NCI-H748 treated with DMSO at 0.1 percent for 48 hours (cell line): ENCODE measurements around the gene IQCE.
"Not testable (repeated sequence)": the region's sequence is repeated elsewhere in the genome, so short reads cannot be mapped to it uniquely, and the experiment has no call there.

Experiments used
- DNase-seq: peaks from one replicate; lab custom pipeline; 2025; lab: John Stamatoyannopoulos, UW

IQCE gene

DNA sequence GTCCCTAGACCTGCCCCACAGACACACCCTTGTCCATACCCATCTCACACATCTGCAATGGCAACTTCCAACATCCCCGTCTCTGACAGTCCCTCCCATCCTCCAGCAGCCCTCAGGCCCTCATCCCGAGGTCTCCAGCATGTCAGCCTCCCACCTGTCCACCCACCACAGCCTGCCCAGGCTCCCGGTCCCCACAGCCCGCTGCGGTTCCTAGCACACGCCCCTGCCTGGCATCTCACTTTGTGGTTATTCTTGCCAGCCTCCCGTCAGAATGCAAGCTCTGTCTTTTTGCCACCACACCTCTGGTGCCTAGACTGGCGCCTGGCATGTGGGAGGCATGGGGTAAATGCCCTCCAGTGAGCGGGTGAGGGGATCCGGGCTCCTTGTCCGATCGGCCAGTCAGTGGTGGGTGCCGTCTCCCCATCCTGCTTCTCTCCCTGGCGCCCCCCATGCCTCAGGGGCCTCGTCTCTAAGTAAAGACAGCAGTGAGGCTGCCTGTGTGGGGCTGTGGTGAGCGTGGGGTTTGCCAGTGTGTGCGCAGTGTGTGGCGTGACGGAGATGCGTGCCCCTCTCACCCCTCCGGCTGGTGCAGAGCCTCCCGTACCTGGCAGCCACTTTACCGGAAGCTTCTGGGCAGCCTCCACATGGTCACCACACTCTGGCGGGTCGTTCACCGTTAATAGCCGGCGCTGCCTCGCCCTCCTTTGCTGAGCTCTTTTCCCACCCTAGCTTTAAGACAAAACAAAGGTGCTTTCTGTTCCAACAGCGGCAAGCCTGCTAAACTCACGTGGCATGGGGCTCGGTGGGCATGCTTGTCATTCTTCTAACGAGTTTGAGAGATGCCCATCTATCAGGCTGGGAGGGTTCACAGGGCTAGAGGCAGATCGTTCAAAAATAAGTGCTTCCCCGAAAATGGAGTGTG, 44.5 kb downstream of the IQCE start:
- DNase-seq = no peak

DNA sequence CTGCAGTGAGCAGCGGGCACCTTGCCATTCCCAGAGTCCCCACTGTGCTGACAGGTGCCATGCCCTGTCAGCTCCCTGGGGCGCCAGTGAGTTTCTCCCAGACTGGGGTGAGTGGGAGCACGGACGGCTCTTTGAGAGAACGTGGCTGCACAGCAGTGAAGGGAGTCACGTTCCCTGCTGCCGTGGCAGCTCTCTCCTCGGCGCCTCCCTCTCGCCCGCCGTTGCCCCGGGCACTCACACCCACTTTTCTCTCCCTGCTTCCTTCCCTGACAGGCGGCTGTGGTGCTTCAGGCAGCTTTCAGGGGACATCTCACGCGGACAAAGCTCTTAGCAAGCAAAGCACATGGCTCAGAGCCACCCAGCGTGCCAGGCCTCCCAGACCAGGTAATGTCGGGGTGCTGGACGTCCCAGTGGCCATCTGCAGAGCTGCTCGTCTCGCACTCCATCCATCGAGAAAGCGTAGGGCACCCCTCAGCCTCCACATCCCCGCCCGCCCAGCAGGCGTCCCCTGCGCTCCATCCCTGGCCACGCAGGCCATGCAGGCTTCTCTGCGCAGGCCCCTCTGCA, 45.9 kb downstream of the IQCE start:
- no peak for DNase-seq

DNA sequence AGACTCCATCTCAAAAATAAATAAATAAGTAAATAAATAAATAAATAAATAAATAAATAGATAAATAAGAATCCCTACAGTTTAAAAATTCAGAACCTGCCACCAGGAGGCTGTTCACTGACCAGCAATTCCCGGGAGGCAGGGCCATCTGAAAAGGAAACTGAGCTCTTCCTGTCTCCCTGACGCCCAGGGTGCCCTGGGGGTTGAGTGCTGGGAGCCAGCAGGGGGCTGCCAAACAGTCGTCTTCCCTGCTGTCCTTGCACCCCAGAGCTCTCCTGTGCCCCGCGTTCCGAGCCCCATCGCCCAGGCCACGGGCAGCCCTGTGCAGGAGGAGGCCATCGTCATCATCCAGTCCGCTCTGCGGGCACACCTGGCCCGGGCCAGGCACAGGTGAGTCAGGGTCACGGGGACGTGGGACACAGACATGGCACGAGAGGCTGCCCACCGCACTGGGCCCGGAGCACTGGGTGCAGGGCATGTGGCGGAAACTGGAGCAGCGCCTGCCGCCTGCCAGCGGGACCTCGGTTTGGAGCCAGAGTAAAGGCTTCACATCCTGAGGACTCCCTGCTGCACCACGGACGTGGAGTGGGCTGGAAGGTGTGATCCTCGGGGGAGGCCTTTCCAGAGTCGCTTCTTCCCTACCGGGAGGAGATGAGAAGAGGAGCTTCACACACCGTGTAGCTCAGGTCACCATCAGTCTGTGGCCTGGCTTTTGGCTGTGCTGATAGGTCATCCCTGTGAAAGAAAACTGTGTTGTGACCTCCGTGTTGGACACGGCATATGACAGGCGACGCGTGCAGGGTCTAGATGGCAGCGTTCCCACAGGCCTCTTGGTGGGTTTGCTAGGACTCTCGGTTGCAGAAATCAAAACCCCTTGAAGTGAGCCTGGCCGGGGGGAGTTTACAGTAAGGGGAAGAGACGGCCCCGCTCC, 47.1 kb downstream of the IQCE start:
- no peak for DNase-seq

DNA sequence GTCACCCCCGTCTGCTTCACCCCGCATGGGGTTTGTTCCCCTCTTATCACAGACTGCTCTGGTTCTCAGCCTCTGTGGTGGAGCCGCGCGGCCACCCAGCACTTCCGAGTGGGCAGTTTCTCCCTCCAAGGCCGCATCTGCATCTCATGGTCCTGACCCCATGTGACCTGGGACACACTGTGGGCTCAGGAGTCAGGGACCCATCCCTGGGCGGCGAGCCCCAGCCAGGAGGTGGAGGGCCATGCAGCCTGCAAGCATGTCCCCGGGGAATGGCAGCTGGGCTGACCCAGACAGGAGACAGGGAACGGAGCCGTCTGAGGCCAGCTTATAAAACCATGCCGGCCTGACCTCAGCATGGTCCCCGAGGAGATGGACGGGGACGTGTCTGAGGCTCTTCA, 47.8 kb downstream of the IQCE start:
- no peak for DNase-seq

DNA sequence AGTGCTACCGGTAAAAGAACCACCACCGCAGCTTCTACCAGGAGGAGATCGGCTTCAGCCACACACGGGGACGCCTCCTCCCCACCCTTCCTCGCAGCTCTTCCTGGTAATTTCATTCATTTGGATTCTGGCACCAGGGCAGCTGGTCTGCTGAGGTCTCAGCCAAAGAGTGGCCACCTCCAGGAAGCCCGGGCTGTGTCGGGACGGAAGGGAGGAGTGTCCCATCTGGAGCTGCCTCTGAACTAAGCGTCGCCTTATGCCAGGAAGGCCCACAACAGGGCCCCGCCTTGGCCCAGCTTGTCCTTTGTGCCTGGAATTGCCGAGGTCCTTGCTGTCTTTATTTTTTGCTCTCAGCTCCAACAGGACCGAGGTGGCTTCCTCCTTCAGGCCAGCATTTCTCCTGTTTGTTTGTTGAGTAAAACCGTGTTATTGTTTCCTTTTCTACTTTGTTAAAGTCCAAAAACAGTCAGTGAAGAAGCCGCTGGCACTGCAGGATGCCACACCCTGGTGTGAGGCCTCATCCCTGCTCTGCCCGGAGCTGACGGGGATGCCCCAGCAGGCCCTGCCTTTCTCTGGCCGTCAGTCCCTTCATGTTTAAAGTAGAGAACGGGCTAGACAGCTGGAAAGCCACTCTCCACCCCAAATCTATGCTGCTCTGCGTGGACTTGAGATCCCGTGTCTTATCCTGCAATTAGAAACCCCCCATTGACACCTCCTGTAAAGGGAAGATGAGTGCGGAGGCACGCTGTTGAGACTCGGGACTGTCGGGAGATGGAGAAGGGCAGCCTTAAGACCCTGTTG, 48.5 kb downstream of the IQCE start:
- no peak for DNase-seq

DNA sequence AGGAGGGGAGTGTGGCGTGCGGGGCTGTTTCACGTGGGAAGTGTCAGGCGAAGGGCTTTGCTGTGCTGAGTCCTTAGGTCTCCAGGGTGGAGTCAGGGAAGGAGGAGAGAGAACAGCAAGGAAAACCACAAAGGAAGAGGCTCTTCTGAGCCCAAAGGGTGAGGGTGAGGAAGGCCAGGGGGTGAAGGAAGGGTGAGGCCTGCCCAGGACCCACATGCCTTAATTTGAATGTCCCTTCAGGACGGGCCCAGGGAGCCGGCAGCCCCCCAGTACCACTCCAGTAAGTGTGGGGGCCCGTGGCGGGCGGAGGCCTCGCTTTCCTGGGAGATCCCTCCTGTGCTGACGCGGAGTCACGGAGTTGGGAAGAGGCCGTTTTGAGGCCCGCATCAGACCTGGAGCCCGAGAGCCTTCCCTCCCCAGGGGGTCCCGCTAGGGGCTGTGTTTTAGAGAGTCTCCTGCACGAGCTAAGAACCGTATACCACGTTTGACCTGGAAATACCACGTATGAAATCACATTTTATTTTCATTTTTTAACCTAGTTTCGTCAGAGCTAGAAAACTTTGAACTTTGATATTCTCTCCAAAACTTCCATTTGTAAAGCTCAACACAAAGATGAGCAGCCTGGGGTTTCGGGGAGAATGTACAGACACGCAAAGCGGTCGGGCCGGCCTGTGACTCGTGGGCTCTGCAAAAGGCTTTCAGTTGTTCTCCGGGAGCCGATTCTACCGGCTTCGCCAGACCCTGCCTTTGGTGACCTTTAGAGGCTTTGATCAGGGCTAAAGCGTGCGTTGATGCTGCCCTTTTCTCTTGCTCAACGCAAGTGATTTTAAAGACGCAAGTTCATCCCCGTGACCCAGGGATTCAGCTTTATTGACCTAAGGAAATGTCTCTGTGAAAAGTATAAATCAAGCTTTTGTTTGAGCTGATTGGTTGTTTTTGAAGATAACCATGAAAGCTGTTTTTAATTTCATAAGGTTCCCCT, 49.4 kb downstream of the IQCE start:
- DNase-seq = no peak

DNA sequence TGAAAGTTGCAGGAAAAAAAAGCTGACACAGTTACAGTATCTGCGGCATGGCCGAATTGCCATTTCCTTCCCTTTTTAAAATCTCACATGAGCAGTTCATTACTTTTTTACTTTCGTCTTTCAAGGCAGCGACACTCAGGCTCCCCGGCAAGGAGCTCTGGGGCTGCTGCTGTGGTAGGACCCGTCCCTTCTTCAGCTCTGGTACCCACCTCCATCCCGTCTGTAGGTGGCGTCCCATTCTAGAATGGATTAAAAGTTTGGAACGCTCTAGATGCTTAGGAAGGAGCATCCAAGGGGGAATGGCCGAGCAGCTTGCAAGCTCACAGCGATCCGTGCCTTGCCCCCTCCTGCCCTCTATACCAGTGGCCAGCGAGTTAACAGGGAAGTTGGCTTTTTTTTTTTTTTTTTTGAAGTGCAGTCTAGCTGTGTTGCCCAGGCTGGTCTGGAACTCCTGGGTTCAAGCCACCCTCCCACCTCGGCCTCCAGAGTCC, 50.2 kb downstream of the IQCE start:
- no peak for DNase-seq

DNA sequence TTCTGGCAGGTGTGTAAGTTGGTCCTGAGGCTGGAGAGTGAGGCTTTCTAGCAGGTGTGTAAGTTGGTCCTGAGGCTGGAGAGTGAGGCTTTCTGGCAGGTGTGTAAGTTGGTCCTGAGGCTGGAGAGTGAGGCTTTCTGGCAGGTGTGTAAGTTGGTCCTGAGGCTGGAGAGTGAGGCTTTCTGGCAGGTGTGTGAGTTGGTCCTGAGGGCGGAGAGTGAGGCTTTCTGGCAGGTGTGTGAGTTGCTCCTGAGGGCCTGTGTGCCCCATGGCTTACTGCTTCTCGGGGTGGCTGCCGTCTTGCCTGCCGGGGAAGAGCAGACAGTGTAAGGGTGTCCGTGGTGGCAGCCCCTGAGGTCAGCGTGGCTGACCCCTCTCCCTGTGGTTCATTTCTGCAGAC, 50.9 kb downstream of the IQCE start:
- not testable (repeated sequence) for DNase-seq

DNA sequence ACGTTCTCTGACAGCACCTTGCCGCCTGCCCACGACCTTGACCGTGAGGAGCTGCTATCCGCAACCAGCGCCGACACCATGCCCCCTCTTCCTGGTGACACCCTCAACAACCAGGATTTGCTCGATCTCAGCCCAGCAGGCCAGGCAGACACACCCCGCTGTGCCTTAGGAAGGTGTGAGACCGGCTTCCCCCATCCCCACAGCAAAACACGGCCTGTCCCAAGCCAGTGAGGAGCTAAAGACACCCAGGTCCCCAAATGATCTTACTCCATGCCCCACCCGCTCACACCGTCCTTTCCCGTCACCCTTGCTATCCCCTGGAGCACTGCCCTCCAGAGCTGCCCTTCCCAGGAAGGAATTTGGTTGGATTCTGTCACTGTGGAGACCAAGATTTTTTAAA, 51.7 kb downstream of the IQCE start:
- DNase-seq = no peak

DNA sequence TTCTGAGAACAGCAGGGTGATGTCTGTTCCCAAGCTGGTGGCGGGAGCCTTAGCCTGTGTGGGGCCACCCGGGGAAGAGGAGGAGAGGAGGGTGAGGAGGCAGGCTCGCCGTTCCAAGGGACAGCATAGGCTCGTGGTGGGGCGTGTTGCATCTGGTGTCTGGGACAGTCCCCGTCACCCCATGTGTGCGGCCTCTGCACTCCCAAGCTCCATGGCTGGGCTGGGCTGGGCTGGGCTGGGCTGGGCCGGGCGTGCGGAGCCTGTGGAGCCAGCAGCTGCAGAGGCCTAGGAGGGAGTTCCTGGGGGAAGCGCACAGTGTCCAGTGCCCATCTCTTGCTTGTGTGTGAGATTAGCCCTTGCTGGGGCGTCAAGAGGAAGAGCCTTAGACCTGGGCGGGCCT, 52.1 kb downstream of the IQCE start:
- no peak for DNase-seq

DNA sequence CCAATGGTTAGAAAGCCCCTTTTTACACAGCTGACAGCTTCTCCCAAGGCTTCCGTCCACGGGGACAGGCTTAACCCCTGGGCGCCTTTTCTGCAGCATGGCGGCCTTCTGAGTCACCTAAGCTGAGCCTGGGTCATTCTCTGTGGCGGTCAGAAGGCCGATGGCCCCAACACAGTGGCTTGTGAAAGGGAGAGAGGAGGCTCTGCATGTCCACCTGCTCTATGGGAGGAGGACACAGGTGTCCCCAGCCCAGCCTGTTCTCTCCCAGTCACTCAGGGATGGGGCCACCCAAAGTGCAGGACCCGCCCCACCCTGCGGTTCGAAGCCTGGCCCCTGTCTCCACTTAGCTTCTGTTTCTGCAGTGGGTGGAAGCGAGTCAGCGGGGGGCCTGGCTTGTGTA, 52.6 kb downstream of the IQCE start:
- no peak for DNase-seq

DNA sequence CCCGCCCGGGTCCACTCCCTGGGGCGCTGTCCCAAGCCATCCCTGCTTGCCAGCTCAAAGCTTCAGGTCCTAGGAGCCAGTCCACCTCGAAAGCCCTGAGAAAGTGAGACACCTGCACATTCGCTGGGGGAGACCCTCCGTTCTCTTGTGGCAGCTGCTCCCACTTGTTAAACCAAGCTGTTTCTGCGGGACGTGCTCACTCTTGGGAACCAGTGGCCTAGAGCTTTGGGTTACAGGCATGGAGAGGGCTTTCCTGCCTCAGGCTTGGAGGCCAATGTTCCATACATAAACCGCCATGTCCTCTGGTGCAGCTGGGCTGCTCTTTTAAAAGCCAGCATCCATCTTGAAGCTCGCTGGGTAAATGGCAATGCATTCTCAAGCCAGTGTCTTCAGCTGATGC, 53.1 kb downstream of the IQCE start:
- DNase-seq = no peak

DNA sequence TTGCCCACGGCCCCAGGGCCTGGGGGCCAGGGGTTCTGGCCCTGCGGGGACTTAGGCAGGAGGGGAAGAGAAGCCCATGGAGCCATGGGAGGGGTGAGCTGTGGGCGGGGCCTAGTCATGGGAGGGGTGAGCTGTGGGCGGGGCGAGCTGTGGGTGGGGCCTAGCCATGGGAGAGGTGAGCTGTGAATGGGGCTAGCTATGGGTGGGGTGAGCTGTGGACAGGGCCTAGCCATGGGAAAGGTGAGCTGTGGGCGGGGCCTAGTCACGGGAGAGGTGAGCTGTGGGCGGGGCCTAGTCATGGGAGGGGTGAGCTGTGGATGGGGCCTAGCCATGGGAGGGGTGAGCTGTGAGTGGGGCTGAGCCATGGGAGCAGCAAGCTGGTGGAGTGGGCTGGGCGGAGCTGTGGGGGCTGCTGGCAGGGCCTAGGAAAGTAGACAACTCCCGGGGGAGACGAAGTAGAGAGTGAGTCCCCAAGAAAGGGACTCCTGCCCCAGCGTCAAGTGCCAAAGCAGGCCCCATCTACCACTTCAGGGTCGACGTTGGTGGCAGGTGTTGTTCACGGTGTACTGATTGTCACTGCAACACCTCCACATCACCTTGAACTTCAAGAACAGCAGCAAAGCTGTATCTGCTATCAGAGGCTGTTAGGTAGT, 53.8 kb downstream of the IQCE start:
- no peak for DNase-seq

DNA sequence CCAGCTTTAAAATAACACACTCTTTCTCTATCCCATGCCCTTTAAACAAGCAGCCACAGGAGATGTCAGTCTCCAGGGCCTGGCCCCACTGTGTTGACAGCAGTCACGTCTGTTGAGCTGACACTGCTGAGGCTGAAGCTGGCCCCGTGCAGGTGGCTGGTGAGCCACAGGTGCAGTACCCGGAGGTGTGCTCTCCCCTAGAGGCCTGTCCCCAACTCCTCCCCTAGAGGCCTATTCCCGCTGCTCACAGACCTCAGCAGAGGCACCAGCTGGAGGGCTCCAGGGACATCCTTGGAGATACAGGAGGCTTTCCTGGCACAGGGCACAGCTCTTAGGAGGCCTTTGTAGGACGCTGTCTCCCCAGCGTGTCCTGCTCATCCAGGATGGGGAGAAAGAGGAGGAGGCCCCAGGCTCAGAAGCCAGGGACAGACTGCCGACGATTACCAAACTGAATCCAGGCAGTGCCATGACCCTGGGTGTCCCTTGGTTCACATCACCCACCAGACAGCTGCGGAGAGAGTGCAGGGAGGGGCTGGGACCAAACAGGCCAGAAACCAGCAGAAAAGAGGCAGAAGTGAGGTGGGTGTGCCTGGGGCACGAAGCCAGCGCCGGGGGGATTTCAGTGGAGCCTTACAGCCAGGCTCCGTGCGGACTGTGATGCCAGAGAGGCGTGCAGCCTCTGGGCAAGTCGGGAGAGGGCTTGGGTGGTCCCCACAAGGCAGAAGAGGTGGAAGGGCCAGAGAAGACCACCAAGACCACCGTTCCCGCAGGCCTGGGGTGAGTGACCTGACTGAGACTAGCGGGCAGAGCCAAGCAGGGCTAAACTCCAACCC, 54.5 kb downstream of the IQCE start:
- DNase-seq = no peak

DNA sequence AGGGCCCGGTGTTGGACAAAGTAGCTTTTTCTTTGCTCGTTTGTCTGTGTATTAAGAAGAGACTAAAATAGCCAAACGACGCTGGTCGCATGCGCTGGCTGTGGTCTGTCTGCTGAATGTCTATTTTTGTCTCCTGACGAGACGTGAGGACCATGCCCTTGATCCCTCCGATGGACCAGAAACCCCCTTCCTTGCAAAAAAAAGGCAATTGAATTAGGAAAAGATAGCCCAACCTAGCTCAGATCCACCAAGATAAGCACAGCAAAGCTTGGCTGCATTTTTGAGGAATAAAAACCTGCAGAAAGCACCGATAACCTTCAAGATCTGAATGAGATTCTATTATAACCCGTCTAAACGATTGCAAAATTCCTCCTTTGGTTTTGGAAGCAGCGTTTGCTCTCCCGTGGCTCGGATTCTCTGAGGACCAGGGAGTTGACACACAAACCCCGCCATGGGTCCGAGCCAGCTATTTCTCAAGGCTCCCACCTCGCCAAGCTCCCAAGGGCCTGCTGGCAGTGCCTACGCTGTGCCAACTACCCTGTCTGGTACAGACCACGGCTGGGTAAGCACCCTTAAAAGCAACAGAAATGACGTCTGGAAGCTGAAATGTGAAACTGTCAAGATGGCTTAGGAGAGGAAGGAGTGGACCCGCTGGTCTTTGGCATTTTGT, 55.3 kb downstream of the IQCE start:
- DNase-seq = no peak

DNA sequence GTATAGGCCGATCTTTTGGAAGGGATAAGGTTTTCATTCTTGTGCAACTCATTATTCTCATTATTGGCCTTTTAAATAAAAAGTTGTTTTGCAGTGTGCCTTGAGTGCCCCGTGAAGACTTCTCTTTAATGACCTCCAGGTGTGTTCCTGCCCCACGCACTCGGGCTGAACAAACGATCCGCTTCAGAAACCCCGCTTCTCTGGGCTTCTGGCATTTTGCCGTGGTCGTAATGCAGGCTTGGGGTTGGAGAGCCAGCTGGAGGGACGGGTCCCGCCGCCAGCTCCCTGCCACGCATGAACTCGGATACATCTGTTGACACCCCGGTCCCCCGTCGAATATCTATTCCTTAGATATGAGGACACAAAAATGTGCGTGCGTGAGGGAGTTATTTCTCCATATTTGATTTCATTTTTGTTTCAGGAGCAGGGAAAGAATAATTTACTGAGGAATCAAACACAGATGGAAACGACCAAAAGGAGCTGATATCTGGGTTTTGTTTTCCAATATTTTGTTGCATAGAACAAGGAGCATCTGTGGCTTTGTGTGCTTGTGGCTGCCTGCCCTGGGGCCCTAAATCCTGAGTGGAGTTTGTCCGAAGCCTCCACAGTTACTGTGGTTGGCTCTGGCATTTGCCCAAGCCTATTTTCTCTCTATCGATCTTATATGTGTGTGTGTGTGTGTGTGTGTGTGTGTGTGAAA, 56.0 kb downstream of the IQCE start:
- DNase-seq = no peak

DNA sequence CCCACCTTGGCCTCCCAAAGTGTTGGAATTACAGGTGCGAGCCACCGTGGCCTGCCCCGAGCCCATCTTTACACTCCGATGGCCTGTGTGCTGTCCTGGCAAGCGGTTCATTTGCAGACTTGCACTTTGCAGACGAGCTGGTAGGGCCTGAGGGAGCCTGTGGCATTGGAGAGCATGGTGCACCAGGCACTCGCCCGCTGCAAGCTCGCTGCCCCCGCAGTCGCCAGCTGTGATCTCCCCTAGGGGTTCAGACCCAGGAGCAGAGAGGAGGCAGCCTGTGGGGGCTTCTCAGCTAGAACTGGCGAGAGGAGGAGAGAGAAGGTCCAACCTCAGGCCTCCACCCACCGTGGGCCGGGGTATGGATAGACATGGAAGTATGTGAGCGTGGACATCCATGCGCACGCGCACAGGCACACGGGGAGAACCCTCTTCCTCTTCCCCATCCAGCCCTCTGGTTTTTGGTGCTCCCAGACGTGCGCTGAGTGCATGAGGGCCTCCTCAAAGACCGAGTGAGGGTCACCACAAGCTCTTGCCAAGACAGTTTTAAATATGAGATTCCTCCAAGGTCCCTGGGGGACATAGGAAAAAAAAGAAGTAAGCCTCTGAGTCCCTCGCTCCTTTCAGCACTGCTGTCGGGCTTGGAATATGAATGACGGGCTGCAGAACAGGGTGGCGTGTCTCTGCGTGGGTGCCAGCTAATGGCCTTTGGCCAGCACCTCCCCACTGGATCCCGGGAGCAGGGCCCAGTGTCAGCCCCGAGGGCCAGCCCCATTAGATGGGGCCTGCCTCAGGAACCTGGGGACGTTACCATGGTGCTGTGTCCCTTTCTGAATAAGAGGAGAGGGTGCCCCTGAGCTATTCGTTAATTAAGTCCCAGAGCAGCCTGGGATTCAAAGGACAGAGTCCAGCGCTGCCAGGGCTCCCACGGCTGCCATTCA, 57.9 kb downstream of the IQCE start:
- no peak for DNase-seq
